HG03460 (cell line): ENCODE measurements around the gene RNF17.
"Not testable (repeated sequence)": the region's sequence is repeated elsewhere in the genome, so short reads cannot be mapped to it uniquely, and the experiment has no call there.

Source experiments
- ATAC-seq: cut with Tn5 transposase; IDR thresholded peaks from one replicate; pipeline ENCODE4 v1.9.1; 2021; ENCODE audit not compliant: unreplicated experiment

Gene RNF17, protein sequence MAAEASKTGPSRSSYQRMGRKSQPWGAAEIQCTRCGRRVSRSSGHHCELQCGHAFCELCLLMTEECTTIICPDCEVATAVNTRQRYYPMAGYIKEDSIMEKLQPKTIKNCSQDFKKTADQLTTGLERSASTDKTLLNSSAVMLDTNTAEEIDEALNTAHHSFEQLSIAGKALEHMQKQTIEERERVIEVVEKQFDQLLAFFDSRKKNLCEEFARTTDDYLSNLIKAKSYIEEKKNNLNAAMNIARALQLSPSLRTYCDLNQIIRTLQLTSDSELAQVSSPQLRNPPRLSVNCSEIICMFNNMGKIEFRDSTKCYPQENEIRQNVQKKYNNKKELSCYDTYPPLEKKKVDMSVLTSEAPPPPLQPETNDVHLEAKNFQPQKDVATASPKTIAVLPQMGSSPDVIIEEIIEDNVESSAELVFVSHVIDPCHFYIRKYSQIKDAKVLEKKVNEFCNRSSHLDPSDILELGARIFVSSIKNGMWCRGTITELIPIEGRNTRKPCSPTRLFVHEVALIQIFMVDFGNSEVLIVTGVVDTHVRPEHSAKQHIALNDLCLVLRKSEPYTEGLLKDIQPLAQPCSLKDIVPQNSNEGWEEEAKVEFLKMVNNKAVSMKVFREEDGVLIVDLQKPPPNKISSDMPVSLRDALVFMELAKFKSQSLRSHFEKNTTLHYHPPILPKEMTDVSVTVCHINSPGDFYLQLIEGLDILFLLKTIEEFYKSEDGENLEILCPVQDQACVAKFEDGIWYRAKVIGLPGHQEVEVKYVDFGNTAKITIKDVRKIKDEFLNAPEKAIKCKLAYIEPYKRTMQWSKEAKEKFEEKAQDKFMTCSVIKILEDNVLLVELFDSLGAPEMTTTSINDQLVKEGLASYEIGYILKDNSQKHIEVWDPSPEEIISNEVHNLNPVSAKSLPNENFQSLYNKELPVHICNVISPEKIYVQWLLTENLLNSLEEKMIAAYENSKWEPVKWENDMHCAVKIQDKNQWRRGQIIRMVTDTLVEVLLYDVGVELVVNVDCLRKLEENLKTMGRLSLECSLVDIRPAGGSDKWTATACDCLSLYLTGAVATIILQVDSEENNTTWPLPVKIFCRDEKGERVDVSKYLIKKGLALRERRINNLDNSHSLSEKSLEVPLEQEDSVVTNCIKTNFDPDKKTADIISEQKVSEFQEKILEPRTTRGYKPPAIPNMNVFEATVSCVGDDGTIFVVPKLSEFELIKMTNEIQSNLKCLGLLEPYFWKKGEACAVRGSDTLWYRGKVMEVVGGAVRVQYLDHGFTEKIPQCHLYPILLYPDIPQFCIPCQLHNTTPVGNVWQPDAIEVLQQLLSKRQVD (N-terminal part only)

GRCh38 chr13:24763596-24764275 lies at the start of gene RNF17:
RNF17 (plus strand) TSS chr13:24764169; CDS start chr13:24764204, 35 bp downstream.
- ATAC-seq, result no peak

DNA sequence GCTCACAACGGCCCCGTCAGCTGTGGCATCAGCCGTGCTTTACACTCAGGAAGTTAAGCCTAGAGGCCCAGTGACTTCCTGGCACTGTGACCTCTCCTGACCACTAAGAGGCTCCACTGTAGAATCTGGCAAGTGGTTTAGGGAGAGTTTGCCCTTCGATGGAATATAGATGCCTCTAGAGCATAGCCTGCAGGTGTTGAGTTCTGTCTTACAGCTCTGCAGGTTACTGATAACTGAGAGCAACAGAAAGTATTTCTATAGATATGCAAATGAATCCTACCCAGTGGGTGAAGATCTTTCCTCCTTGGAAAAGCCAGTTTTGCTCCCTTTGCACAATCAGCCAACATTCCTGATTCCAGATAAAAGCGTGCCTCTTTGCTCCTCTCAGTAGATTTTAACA lies 48.0 kb upstream of the RNF17 start:
- no peak for ATAC-seq

GRCh38 chr13:24716446-24716845 lies 47.5 kb upstream of the RNF17 start:
- ATAC-seq, result no peak

- ATAC-seq, result no peak
Observed at GRCh38 chr13:24717217-24717616, 46.8 kb upstream of the RNF17 start.

GRCh38 chr13:24718192-24718965 lies 45.6 kb upstream of the RNF17 start:
- ATAC-seq, result no peak

- no peak for ATAC-seq
Observed at GRCh38 chr13:24719139-24719538, 44.8 kb upstream of the RNF17 start.

DNA sequence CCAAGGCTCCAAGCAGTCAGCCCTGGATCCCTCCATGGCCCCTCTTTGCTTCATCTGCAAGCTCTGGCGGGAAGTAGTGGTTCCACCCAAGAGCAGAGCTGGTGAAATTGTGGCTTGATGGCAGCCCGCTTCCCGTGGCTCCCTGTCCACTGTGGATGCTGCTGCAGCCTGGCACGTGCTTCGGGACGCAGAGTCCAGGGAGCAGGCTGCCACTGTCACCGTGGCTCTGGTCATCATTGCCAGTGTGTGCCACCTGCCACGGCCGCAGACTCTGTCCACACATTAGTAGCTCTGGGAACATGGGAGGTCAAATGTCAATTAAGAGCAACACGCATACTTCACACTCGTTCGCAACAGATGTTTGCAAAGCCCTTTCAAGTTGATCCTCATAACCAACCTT lies 40.8 kb upstream of the RNF17 start:
- no peak for ATAC-seq

- no peak for ATAC-seq
Observed at GRCh38 chr13:24724714-24725113, 39.3 kb upstream of the RNF17 start.

GRCh38 chr13:24725379-24725778 lies 38.6 kb upstream of the RNF17 start:
- no peak for ATAC-seq

- peak; percentile 77 for ATAC-seq
Observed at GRCh38 chr13:24727731-24728601, 36.0 kb upstream of the RNF17 start.

- ATAC-seq, result not testable (repeated sequence)
Observed at GRCh38 chr13:24730873-24731567, 32.9 kb upstream of the RNF17 start.

DNA sequence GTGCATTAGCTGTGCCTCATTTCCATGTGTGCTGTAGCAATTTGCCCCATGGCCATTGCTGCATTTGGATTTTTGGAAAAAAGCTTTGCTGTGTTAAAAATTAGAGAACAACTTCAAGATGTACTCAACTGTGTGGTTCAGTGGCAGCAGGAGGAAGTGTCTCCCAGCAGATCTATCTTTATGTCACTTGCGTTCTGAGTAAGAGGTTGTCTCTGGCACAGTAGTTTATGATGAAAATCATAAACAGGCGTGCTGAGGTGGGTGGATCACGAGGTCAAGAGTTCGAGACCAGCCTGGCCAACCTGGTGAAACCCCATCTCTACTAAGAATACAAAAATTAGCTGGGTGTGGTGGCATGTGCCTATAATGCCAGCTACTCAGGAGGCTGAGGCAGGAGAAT lies 29.0 kb upstream of the RNF17 start:
- no peak for ATAC-seq

DNA sequence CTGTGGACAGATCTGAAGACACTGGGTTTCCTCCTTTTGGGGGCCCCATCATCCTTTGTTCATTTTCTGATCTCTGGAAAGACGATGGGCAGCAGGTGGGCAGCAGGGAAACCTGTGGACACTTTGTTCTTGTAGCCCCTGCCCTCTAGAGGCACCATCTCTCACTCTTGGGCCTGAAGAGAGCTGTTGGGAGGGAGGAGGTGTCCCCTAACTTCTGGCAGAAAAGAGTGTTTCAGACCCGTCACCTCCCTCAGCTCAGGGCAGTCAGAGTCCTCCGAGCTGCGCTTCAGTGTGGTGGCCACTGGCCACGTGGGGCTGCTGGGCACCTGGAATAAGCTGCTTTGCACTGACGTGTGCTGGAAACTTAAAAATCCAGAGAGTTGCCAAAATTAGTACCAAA lies 26.9 kb upstream of the RNF17 start:
- ATAC-seq, result no peak

DNA sequence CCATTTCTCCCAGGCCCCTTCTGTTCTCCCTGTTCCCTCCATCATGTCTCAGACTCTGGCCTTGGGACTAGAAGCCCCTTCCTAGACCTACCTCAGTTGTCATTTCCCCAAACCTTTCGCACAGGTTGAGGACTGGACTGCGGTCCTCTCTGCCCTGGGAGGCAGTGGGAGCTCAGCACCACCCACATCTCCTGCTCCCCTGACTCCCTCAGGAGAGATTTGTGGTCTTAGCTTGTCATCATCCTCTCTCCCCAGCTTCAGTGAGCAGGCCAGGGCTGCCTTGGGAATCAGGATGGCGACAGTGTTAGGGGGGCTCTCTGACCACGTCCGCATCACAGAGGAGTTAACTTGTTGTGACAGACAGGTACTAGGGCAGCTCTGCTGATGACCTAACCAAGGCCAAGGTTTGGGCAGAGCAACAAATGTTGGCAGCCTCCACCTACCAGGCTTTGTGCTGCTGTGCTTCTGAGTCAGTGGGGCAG lies 25.6 kb upstream of the RNF17 start:
- ATAC-seq, result no peak

GRCh38 chr13:24740014-24740890 lies 23.7 kb upstream of the RNF17 start:
- no peak for ATAC-seq

DNA sequence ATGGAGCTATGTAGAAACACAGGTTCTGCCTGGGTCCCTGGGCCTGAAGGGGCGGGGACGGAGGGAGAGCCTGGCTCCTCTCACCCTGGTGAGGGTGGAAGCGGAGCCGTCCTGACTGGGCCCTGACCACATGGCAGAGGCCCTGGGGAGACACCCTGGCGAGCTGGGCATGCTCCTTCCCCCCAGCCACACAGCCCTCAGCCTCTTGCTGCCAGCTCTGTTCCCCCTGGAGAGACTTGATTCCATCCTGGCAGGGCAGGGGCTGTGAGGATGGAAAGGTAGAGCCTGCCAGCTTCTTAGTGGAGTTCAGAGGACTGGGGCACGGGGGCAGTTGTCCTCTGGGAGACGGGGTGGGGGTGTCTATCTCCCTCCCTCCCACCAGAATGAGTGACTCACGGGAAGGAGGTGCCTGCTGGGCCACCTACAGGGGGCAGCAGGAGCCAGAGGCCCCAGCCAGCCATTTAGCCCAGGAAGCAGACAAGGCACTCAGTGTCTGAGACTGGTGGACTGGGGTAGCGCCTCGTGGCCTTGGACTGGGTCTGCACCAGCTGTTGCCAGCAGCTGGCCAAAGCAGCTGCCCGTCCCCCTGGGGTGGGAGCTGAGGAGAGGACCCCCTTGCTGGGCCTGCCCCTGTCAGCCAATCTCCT lies 22.8 kb upstream of the RNF17 start:
- no peak for ATAC-seq

- ATAC-seq, result no peak
Observed at GRCh38 chr13:24741791-24742190, 22.2 kb upstream of the RNF17 start.
